Cardiac fibroblast (primary cell): Measurements from ENCODE around the gene NTRK3.

Experiments
- DNase-seq, 2 donors: peaks; one replicate each; pipeline versions ENCODE4 v3.0.0 to v3.0.0-alpha.2; 2010; ENCODE audit warnings: low read depth in 2 of 2
- H3K4me3 ChIP-seq, 2 donors: replicated peaks in 1 of 2; 1 replicate in 1 of 2; 2 replicates in 1 of 2; pipeline ENCODE4 v1.5.1; 2011; ENCODE audit warnings: low read depth in 2 of 2, low read length in 2 of 2, mild to moderate bottlenecking in 2 of 2, moderate library complexity in 1 of 2
- CTCF ChIP-seq: IDR thresholded peaks from one replicate; pipeline ENCODE4 v1.5.1; 2011; ENCODE audit warnings: low read depth, mild to moderate bottlenecking, low read length, inconsistent platforms

The NTRK3 gene

GRCh38 chr15:88012688-88013087 lies 243.9 kb downstream of the NTRK3 start:
- no peak for DNase-seq
- no peak overlapping the region for H3K4me3 ChIP-seq
- no peak for TF ChIP-seq CTCF

- TF ChIP-seq CTCF, result no peak
- peak in 1 of 2 donors; percentile 21 for DNase-seq
These were observed 244.3 kb downstream of the NTRK3 start for GRCh38 chr15:88012233-88012632.

GRCh38 chr15:88011533-88011932 lies 245.0 kb downstream of the NTRK3 start:
- H3K4me3 ChIP-seq, result no peak overlapping the region
- no peak for DNase-seq
- no peak for TF ChIP-seq CTCF

More at GRCh38 chr15:88012233-88012632, 244.3 kb downstream of the NTRK3 start:
- no peak overlapping the region for H3K4me3 ChIP-seq

- no peak for DNase-seq
- TF ChIP-seq CTCF, result no peak
- H3K4me3 ChIP-seq, result no peak overlapping the region
These were observed 250.4 kb downstream of the NTRK3 start for GRCh38 chr15:88006146-88006545.

GRCh38 chr15:88004399-88004798 lies 252.1 kb downstream of the NTRK3 start:
- no peak for DNase-seq
- TF ChIP-seq CTCF, result no peak
- no peak overlapping the region for H3K4me3 ChIP-seq

- H3K4me3 ChIP-seq, result no peak overlapping the region
- no peak for DNase-seq
- no peak for TF ChIP-seq CTCF
These were observed 252.8 kb downstream of the NTRK3 start for GRCh38 chr15:88003541-88004327.

GRCh38 chr15:88002706-88003105 lies 253.8 kb downstream of the NTRK3 start:
- DNase-seq, result no peak
- TF ChIP-seq CTCF, result no peak
- no peak overlapping the region for H3K4me3 ChIP-seq
